Liver (tissue), 9 donors: ENCODE data around the gene RASAL2. TPM values are rescaled to one million over a fixed set of nuclear protein-coding genes. Genes with fewer than 3 reads are reported as not detected.

Experiments
- DNase-seq: peaks from one replicate; pipeline ENCODE4 v3.0.0-alpha.2; 2017; ENCODE audit warnings: low spot score
- H3K27ac ChIP-seq, 2 donors: one replicate each; pipeline ENCODE4 v1.7.0; 2013; ENCODE audit warnings: inconsistent platforms in 2 of 2, low read length in 2 of 2, control low read depth in 1 of 2, low read depth in 1 of 2, mild to moderate bottlenecking in 1 of 2
- H3K27me3 ChIP-seq, 4 donors: one replicate each; pipeline versions ENCODE4 v1.6.1 to v1.7.0; 2013; ENCODE audit warnings: low read length in 3 of 4, inconsistent platforms in 1 of 4, mild to moderate bottlenecking in 1 of 4, moderate library complexity in 1 of 4; ENCODE audit not compliant: control insufficient read depth in 4 of 4, insufficient read depth in 4 of 4
- H3K36me3 ChIP-seq, 4 donors: one replicate each; pipeline versions ENCODE4 v1.6.1 to v1.7.0; 2013; ENCODE audit warnings: low read length in 3 of 4, mild to moderate bottlenecking in 3 of 4, low read depth in 1 of 4, moderate library complexity in 1 of 4; ENCODE audit not compliant: control insufficient read depth in 4 of 4, insufficient read depth in 3 of 4
- H3K4me1 ChIP-seq, 4 donors: one replicate each; pipeline versions ENCODE4 v1.6.1 to v1.7.0; 2013; ENCODE audit warnings: low read length in 3 of 4, mild to moderate bottlenecking in 3 of 4, moderate library complexity in 1 of 4; ENCODE audit not compliant: control insufficient read depth in 4 of 4, insufficient read depth in 4 of 4
- H3K4me3 ChIP-seq, 3 donors: one replicate each; pipeline versions ENCODE4 v1.6.1 to v1.7.0; 2013; ENCODE audit warnings: low read length in 3 of 3, control low read depth in 1 of 3, low read depth in 1 of 3, mild to moderate bottlenecking in 1 of 3
- H3K9ac ChIP-seq, 2 donors: one replicate each; pipeline ENCODE4 v1.7.0; 2013; ENCODE audit warnings: low read length in 2 of 2, mild to moderate bottlenecking in 2 of 2, moderate library complexity in 2 of 2, control low read depth in 1 of 2, low read depth in 1 of 2
- H3K9me3 ChIP-seq, 4 donors: one replicate each; pipeline versions ENCODE4 v1.6.1 to v1.7.0; 2013; ENCODE audit warnings: low read length in 3 of 4; ENCODE audit not compliant: control insufficient read depth in 4 of 4
- ATF3 ChIP-seq: IDR thresholded peaks from 2 replicates; pipeline ENCODE4 v1.6.1; 2016; ENCODE audit warnings: antibody characterized with exemption
- CTCF ChIP-seq: fragments of 150-350 bp; IDR thresholded peaks from 2 replicates; pipeline ENCODE4 v1.5.1; 2017; ENCODE audit warnings: improper control_type of control experiment, low read depth, low read length; ENCODE audit not compliant: missing input control
- EGR1 ChIP-seq, 2 donors: IDR thresholded peaks; 2 replicates each; pipeline ENCODE4 v1.6.1; 2016 to 2018; ENCODE audit warnings: antibody characterized with exemption in 2 of 2, low read depth in 2 of 2
- FOXA1 ChIP-seq: IDR thresholded peaks from 2 replicates; pipeline ENCODE4 v1.6.1; 2016; ENCODE audit warnings: antibody characterized with exemption
- FOXA2 ChIP-seq: IDR thresholded peaks from 2 replicates; pipeline ENCODE4 v1.6.1; 2016; ENCODE audit warnings: antibody characterized with exemption
- GABPA ChIP-seq, 2 donors: IDR thresholded peaks in 1 of 2; conservative IDR thresholded peaks in 1 of 2; 2 replicates each; pipeline ENCODE4 v1.6.1; 2016; ENCODE audit warnings: antibody characterized with exemption in 2 of 2, mild to moderate bottlenecking in 1 of 2, moderate library complexity in 1 of 2
- HNF4A ChIP-seq, 2 donors: conservative IDR thresholded peaks; 2 replicates each; pipeline ENCODE4 v1.6.1; 2016; ENCODE audit warnings: antibody characterized with exemption in 2 of 2, mild to moderate bottlenecking in 2 of 2
- HNF4G ChIP-seq: IDR thresholded peaks from 2 replicates; pipeline ENCODE4 v1.6.1; 2016; ENCODE audit warnings: antibody characterized with exemption
- JUND ChIP-seq, 2 donors: IDR thresholded peaks; 2 replicates each; pipeline ENCODE4 v1.6.1; 2016; ENCODE audit warnings: antibody characterized with exemption in 2 of 2
- MAX ChIP-seq: IDR thresholded peaks from 2 replicates; pipeline ENCODE4 v1.6.1; 2016; ENCODE audit warnings: antibody characterized with exemption
- NR2F2 ChIP-seq: IDR thresholded peaks from 2 replicates; pipeline ENCODE4 v1.6.1; 2016; ENCODE audit warnings: antibody characterized with exemption
- RAD21 ChIP-seq, 2 donors: IDR thresholded peaks; 2 replicates each; pipeline ENCODE4 v1.6.1; 2016; ENCODE audit warnings: antibody characterized with exemption in 2 of 2, mild to moderate bottlenecking in 2 of 2
- REST ChIP-seq: IDR thresholded peaks from 2 replicates; pipeline ENCODE4 v1.6.1; 2016; ENCODE audit warnings: antibody characterized with exemption, mild to moderate bottlenecking
- RXRA ChIP-seq, 2 donors: IDR thresholded peaks; 2 replicates each; pipeline ENCODE4 v1.6.1; 2017 to 2018; ENCODE audit warnings: antibody characterized with exemption in 2 of 2, mild to moderate bottlenecking in 1 of 2
- TAF1 ChIP-seq: conservative IDR thresholded peaks from 2 replicates; pipeline ENCODE4 v1.6.1; 2016; ENCODE audit warnings: antibody characterized with exemption, mild to moderate bottlenecking
- YY1 ChIP-seq: IDR thresholded peaks from 2 replicates; pipeline ENCODE4 v1.6.1; 2016; ENCODE audit warnings: antibody characterized with exemption, mild to moderate bottlenecking
- ZBTB33 ChIP-seq: IDR thresholded peaks from 2 replicates; pipeline ENCODE4 v1.6.1; 2016; ENCODE audit warnings: antibody characterized with exemption
- WGBS: extraction: QIAGEN DNeasy Blood & Tissue Kit; methylation state at CpG from one replicate; pipeline ENCODE4 v1.1.7; 2013; 5-methylcytosine and 5-hydroxymethylcytosine counted together
- polyA plus RNA-seq, 2 donors: library from polyadenylated mRNA; stranded (reverse) in 1 of 2; unstranded in 1 of 2; fragments of 200-250 nt in 1 of 2; fragments of >200 nt in 1 of 2; fragmentation: Nextera tagmentation in 1 of 2; extraction: Ambion mirVana in 1 of 2; gene quantifications; one replicate each; pipeline versions ENCODE4 v1.2.1 to v1.2.3, GENCODE V29; 2013 to 2015
- total RNA-seq, 2 donors: library from RNA; depleted of rRNA; stranded (reverse); fragments of >200 nt; gene quantifications; one replicate each; pipeline ENCODE4 v1.2.3, GENCODE V29; 2014
- donor health status: healthy.
- donor health status: healthy.
- donor health status: healthy.
- donor health status: healthy.
- donor health status: healthy.

RASAL2 gene
- total and polyA plus RNA-seq, 4 donors, result 1.8 to 8.1 (median 4.1) TPM

- H3K4me3 ChIP-seq, result no peak overlapping the region
- peaks cover 0 to 17% (median 4%) of the 10 kb centered on the region in 4 donors for H3K4me1 ChIP-seq
- no peak overlapping the region for H3K9ac ChIP-seq
- H3K27me3 ChIP-seq, result no peaks in the 10 kb centered on the region
- peaks cover 0 to 3% (median 0%) of the 10 kb centered on the region in 4 donors for H3K9me3 ChIP-seq
- TF ChIP-seq TAF1 (no peak), EGR1 (IDR thresholded peaks at IDR 0.05; ENCODE audit: low read depth in 2 of 2) (no peak)
- H3K27ac ChIP-seq, result no peak overlapping the region
- no peak for DNase-seq
- H3K36me3 ChIP-seq, result no peaks in the 10 kb centered on the region
- 87% methylated on average over 10 of the region's 10 CpGs for WGBS
These were observed 434.5 kb downstream of the RASAL2 start for GRCh38 chr1:178528228-178528952.

- H3K27me3 ChIP-seq, result no peaks in the 10 kb centered on the region
- no peaks in the 10 kb centered on the region for H3K36me3 ChIP-seq
- peaks cover 0 to 17% (median 4%) of the 10 kb centered on the region in 4 donors for H3K4me1 ChIP-seq
- H3K27ac ChIP-seq, result no peak overlapping the region
- TF ChIP-seq ZBTB33 (no peak), HNF4A (conservative IDR thresholded peaks at IDR 0.05) (no peak), NR2F2 (no peak), MAX (no peak), RAD21 (IDR thresholded peaks at IDR 0.05) (no peak), ATF3 (no peak), CTCF (no peak), YY1 (no peak), HNF4G (no peak), GABPA (IDR thresholded peaks at IDR 0.05 in 1 of 2, conservative IDR thresholded peaks at IDR 0.05 in 1 of 2) (no peak), TAF1 (no peak), FOXA2 (no peak), EGR1 (IDR thresholded peaks at IDR 0.05; ENCODE audit: low read depth in 2 of 2) (no peak), JUND (IDR thresholded peaks at IDR 0.05) (no peak), REST (no peak), RXRA (IDR thresholded peaks at IDR 0.05) (no peak), FOXA1 (no peak)
- 86% methylated on average over 4 of the region's 4 CpGs for WGBS
- H3K4me3 ChIP-seq, result no peak overlapping the region
- no peak overlapping the region for H3K9ac ChIP-seq
- no peak for DNase-seq
- H3K9me3 ChIP-seq, result peaks cover 0 to 3% (median 0%) of the 10 kb centered on the region in 4 donors
These were observed 435.0 kb downstream of the RASAL2 start for GRCh38 chr1:178528953-178529335.
